Glutamatergic neuron (in vitro differentiated cells): ENCODE results near the gene TBC1D22A. TPM values are rescaled to one million over a fixed set of nuclear protein-coding genes. Genes with fewer than 3 reads are reported as not detected.

Experiments used
- DNase-seq: peaks from one replicate; pipeline ENCODE4 v3.0.0; 2022
- H3K27ac Mint-ChIP-seq: one replicate; pipeline ENCODE4 v1.8.0; 2020; ENCODE audit warnings: mild to moderate bottlenecking, mixed read lengths, inconsistent platforms; ENCODE audit not compliant: unreplicated experiment
- H3K27me3 Mint-ChIP-seq: one replicate; pipeline ENCODE4 v1.8.0; 2020; ENCODE audit warnings: mild to moderate bottlenecking, moderate library complexity, mixed read lengths, inconsistent platforms; ENCODE audit not compliant: unreplicated experiment
- H3K36me3 Mint-ChIP-seq: one replicate; pipeline ENCODE4 v1.8.0; 2020; ENCODE audit warnings: mild to moderate bottlenecking, mixed read lengths, inconsistent platforms; ENCODE audit not compliant: unreplicated experiment
- H3K4me1 Mint-ChIP-seq: one replicate; pipeline ENCODE4 v1.8.0; 2020; ENCODE audit warnings: mild to moderate bottlenecking, low read depth, mixed read lengths, inconsistent platforms; ENCODE audit not compliant: unreplicated experiment
- H3K4me3 Mint-ChIP-seq: one replicate; pipeline ENCODE4 v1.8.0; 2020; ENCODE audit warnings: mild to moderate bottlenecking, mixed read lengths, inconsistent platforms; ENCODE audit not compliant: unreplicated experiment
- H3K9me3 Mint-ChIP-seq: one replicate; pipeline ENCODE4 v1.8.0; 2020; ENCODE audit warnings: mild to moderate bottlenecking, moderate library complexity, mixed read lengths, inconsistent platforms; ENCODE audit not compliant: unreplicated experiment
- CTCF ChIP-seq: fragments of 200-600 bp; sonication (generic); IDR thresholded peaks from one replicate; pipeline ENCODE4 v1.5.0; 2021; ENCODE audit not compliant: partially characterized antibody, unreplicated experiment
- total RNA-seq: library from RNA; stranded (reverse); fragmentation: NEBNext Ultra II Directional; extraction: Animal tissue kit (Norgen Biotek cat#: 25700); gene quantifications from one replicate; pipeline ENCODE4 v1.2.1, GENCODE V29; 2021; ENCODE audit not compliant: unreplicated experiment

The TBC1D22A gene
- total RNA-seq, 1 donor from 2014 or later: 23.0 TPM

GRCh38 chr22:47219789-47220188 lies 457.3 kb downstream of the TBC1D22A start:
- no peak for DNase-seq
- H3K27me3 Mint-ChIP-seq: peaks cover 8% of the 10 kb centered on the region
- no peaks in the 10 kb centered on the region for H3K36me3 Mint-ChIP-seq
- no peak for TF ChIP-seq CTCF
- no peaks in the 10 kb centered on the region for H3K4me1 Mint-ChIP-seq
- peaks cover 15% of the 10 kb centered on the region for H3K9me3 Mint-ChIP-seq
- no peak overlapping the region for H3K27ac Mint-ChIP-seq
- H3K4me3 Mint-ChIP-seq: no peak overlapping the region

- no peaks in the 10 kb centered on the region for H3K4me1 Mint-ChIP-seq
- H3K4me3 Mint-ChIP-seq: no peak overlapping the region
- H3K36me3 Mint-ChIP-seq: no peaks in the 10 kb centered on the region
- peaks cover 15% of the 10 kb centered on the region for H3K9me3 Mint-ChIP-seq
- H3K27ac Mint-ChIP-seq: no peak overlapping the region
- H3K27me3 Mint-ChIP-seq: peaks cover 10% of the 10 kb centered on the region
- no peak for DNase-seq
- TF ChIP-seq CTCF: no peak
These were observed 458.3 kb downstream of the TBC1D22A start for GRCh38 chr22:47220752-47221151.

- H3K36me3 Mint-ChIP-seq: no peaks in the 10 kb centered on the region
- DNase-seq: no peak
- H3K9me3 Mint-ChIP-seq: peaks cover 13% of the 10 kb centered on the region
These were observed 459.6 kb downstream of the TBC1D22A start for GRCh38 chr22:47221840-47222615.

More at GRCh38 chr22:47221840-47222615, 459.6 kb downstream of the TBC1D22A start:
- Mint-ChIP-seq H3K27ac (no peak overlapping the region), H3K27me3 (peaks cover 9% of the 10 kb centered on the region), H3K4me3 (no peak overlapping the region), H3K4me1 (no peaks in the 10 kb centered on the region)
- no peak for TF ChIP-seq CTCF

Other genes starting within 250 kb of the TBC1D22A start
- 0.27 TPM for gene CELSR1, start 225.0 kb upstream of the TBC1D22A start, total RNA-seq
- 85.7 TPM for gene GRAMD4, start 142.3 kb upstream of the TBC1D22A start, total RNA-seq
- gene CERK, start 24.4 kb upstream of the TBC1D22A start, total RNA-seq: 145 TPM